Smooth muscle cell (in vitro differentiated cells): ENCODE measurements around the gene PARD3. TPM values are rescaled to one million over a fixed set of nuclear protein-coding genes. Genes with fewer than 3 reads are reported as not detected.

Experiments
- DNase-seq: peaks from one replicate; lab custom pipeline; 2025; ENCODE audit not compliant: unreplicated experiment; lab: John Stamatoyannopoulos, UW
- H2AFZ ChIP-seq: fragments of 200-600 bp; sonication (generic); 2 replicates; pipeline ENCODE4 v1.6.0; 2016; ENCODE audit warnings: antibody characterized with exemption, low read depth, mild to moderate bottlenecking
- H3F3A ChIP-seq: fragments of 200-600 bp; sonication (generic); 2 replicates; pipeline ENCODE4 v1.6.0; 2017; ENCODE audit warnings: antibody characterized with exemption, low read depth
- H3K27ac ChIP-seq: fragments of 200-600 bp; sonication (generic); 2 replicates; pipeline ENCODE4 v1.5.1; 2016; ENCODE audit warnings: low read depth, mild to moderate bottlenecking
- H3K27me3 ChIP-seq: fragments of 200-600 bp; sonication (generic); 2 replicates; pipeline ENCODE4 v1.6.1; 2016; ENCODE audit warnings: low read depth, mild to moderate bottlenecking
- H3K36me3 ChIP-seq: fragments of 200-600 bp; sonication (generic); 2 replicates; pipeline ENCODE4 v1.5.1; 2016; ENCODE audit warnings: low read depth
- H3K4me1 ChIP-seq: fragments of 200-600 bp; sonication (generic); 2 replicates; pipeline ENCODE4 v1.5.1; 2016; ENCODE audit warnings: low read depth
- H3K4me2 ChIP-seq: fragments of 200-600 bp; sonication (generic); 2 replicates; pipeline ENCODE4 v1.6.0; 2016; ENCODE audit warnings: mild to moderate bottlenecking
- H3K4me3 ChIP-seq: fragments of 200-600 bp; sonication (generic); 2 replicates; pipeline ENCODE4 v1.5.1; 2016; ENCODE audit warnings: mild to moderate bottlenecking
- H3K79me2 ChIP-seq: fragments of 200-600 bp; sonication (generic); 2 replicates; pipeline ENCODE4 v1.6.0; 2016; ENCODE audit warnings: low read depth, mild to moderate bottlenecking
- H3K9ac ChIP-seq: fragments of 200-600 bp; sonication (generic); 2 replicates; pipeline ENCODE4 v1.6.0; 2016; ENCODE audit warnings: low read depth
- H3K9me3 ChIP-seq: fragments of 200-600 bp; sonication (generic); replicated peaks from 2 replicates; pipeline ENCODE4 v1.5.1; 2016; ENCODE audit warnings: low read depth
- H4K20me1 ChIP-seq: fragments of 200-600 bp; sonication (generic); 2 replicates; pipeline ENCODE4 v1.6.0; 2016; ENCODE audit warnings: low read depth
- WGBS: methylation state at CpG from one replicate; pipeline ENCODE4 v1.1.7; 2016; ENCODE audit warnings: low lambda C conversion rate; 5-methylcytosine and 5-hydroxymethylcytosine counted together
- polyA plus RNA-seq: library from polyadenylated mRNA; unstranded; fragments of >200 nt; fragmentation: Nextera tagmentation; extraction: Ambion mirVana; gene quantifications from 2 replicates; pipeline ENCODE4 v1.2.1, GENCODE V29; 2016
- total RNA-seq: library from RNA; depleted of rRNA; stranded (reverse); fragments of >200 nt; gene quantifications from 2 replicates; pipeline ENCODE4 v1.2.3, GENCODE V29; 2014
- TF ChIP-seq, protein P1 (sequence below): fragments of 200-600 bp; sonication (generic); IDR thresholded peaks from 2 replicates; pipeline ENCODE4 v1.5.1; 2017; ENCODE audit warnings: borderline replicate concordance, mild to moderate bottlenecking, antibody characterized with exemption; ENCODE audit not compliant: insufficient read depth, poor library complexity, severe bottlenecking

PARD3 gene
- total and polyA plus RNA-seq, 2 experiments from 2014 or later = 17.5 to 26.0 TPM

DNA sequence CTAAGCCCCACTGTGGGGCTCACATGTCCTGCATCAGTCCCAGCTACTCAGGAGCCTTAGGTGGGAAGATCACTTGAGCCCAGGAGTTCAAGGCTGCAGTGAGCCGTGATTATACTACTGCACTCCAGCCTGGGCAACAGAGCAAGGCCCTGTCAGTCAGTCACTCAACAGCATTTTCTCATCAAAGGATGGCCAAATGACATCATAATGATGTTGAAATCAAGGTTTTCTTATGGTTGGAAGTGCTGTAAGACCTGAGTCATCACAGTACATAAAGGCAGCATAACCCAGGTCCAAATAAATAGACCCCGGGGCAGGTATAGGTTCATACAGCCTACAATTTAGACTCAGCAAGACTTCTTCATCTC lies 341.1 kb downstream of the PARD3 start:
- Histone ChIP-seq H3K9me3 (no peaks in the 10 kb centered on the region), H3K9ac (no peak overlapping the region), H3K4me2 (no peak overlapping the region), H3F3A (no peaks in the 10 kb centered on the region), H3K4me3 (no peak overlapping the region), H3K4me1 (no peaks in the 10 kb centered on the region), H3K27me3 (no peaks in the 10 kb centered on the region), H3K79me2 (no peaks in the 10 kb centered on the region), H3K36me3 (no peaks in the 10 kb centered on the region), H2AFZ (no peak overlapping the region), H4K20me1 (no peaks in the 10 kb centered on the region), H3K27ac (no peak overlapping the region)
- DNase-seq = no peak
- WGBS = 96% methylated on average over 2 of the region's 2 CpGs
- TF ChIP-seq, protein P1, sequence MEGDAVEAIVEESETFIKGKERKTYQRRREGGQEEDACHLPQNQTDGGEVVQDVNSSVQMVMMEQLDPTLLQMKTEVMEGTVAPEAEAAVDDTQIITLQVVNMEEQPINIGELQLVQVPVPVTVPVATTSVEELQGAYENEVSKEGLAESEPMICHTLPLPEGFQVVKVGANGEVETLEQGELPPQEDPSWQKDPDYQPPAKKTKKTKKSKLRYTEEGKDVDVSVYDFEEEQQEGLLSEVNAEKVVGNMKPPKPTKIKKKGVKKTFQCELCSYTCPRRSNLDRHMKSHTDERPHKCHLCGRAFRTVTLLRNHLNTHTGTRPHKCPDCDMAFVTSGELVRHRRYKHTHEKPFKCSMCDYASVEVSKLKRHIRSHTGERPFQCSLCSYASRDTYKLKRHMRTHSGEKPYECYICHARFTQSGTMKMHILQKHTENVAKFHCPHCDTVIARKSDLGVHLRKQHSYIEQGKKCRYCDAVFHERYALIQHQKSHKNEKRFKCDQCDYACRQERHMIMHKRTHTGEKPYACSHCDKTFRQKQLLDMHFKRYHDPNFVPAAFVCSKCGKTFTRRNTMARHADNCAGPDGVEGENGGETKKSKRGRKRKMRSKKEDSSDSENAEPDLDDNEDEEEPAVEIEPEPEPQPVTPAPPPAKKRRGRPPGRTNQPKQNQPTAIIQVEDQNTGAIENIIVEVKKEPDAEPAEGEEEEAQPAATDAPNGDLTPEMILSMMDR = no peak

GRCh38 chr10:34473174-34474008 lies 341.7 kb downstream of the PARD3 start:
- no peak for DNase-seq
- H3K79me2 ChIP-seq = no peaks in the 10 kb centered on the region
- no peak overlapping the region for H3K4me3 ChIP-seq
- no peak overlapping the region for H3K4me2 ChIP-seq
- H3F3A ChIP-seq = no peaks in the 10 kb centered on the region
- H4K20me1 ChIP-seq = no peaks in the 10 kb centered on the region
- H3K27ac ChIP-seq = no peak overlapping the region
- WGBS = 92% methylated on average over 7 of the region's 7 CpGs
- H3K4me1 ChIP-seq = no peaks in the 10 kb centered on the region
- no peaks in the 10 kb centered on the region for H3K36me3 ChIP-seq
- TF ChIP-seq, protein P1 = no peak
- no peak overlapping the region for H3K9ac ChIP-seq
- no peaks in the 10 kb centered on the region for H3K27me3 ChIP-seq
- no peak overlapping the region for H2AFZ ChIP-seq
- H3K9me3 ChIP-seq = no peaks in the 10 kb centered on the region

DNA sequence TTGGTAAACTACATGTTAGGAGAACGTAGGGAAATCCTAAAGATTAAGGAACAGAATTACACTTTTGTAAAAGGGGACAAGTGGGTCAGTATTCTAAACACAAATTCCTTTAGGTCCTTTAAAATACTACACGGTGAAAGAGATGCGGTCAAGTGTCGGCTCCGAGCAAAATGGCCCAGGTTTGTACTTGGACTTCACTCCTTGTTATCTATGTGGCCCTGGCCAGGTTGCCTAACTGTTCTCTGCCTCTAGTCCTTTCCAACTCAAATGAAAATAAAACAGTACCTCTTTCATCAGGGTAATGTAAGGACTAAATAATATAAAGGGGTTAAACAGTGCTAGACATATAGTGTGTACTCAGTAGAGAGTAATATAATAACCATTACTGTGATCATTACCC lies 344.8 kb downstream of the PARD3 start:
- H3K27me3 ChIP-seq = no peaks in the 10 kb centered on the region
- no peak overlapping the region for H3K4me3 ChIP-seq
- no peaks in the 10 kb centered on the region for H4K20me1 ChIP-seq
- DNase-seq = no peak
- H3K27ac ChIP-seq = no peak overlapping the region
- H3F3A ChIP-seq = no peaks in the 10 kb centered on the region
- no peaks in the 10 kb centered on the region for H3K79me2 ChIP-seq
- no peaks in the 10 kb centered on the region for H3K9me3 ChIP-seq
- no peak overlapping the region for H3K9ac ChIP-seq
- no peaks in the 10 kb centered on the region for H3K4me1 ChIP-seq
- TF ChIP-seq, protein P1 = no peak
- WGBS = 98% methylated on average over 5 of the region's 5 CpGs
- H3K4me2 ChIP-seq = no peak overlapping the region
- H2AFZ ChIP-seq = no peak overlapping the region
- no peaks in the 10 kb centered on the region for H3K36me3 ChIP-seq

DNA sequence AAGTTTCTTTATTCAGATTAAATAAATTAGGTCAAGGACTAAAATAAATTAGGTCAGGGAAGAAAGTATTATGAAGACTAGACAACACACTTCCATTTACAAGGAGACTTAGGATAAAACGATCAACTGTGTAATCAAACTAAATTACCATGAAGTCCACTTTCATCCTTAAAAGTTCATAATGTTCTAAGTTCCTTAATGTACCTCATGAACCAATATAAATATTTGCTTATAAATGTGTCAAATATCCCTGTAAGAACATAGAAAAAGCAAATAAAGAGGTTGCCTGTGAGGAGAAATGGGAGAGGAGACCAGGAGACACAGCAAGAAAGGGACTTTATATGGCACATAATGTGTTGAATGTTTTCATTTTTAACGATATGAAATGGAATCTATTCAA lies 345.6 kb downstream of the PARD3 start:
- DNase-seq = no peak
- Histone ChIP-seq H3K9me3 (no peaks in the 10 kb centered on the region), H3K4me2 (no peak overlapping the region), H3K9ac (no peak overlapping the region), H3K27me3 (no peaks in the 10 kb centered on the region), H2AFZ (no peak overlapping the region), H3K4me1 (no peaks in the 10 kb centered on the region), H3K36me3 (no peaks in the 10 kb centered on the region), H3F3A (no peaks in the 10 kb centered on the region), H3K27ac (no peak overlapping the region), H3K4me3 (no peak overlapping the region), H3K79me2 (no peaks in the 10 kb centered on the region), H4K20me1 (no peaks in the 10 kb centered on the region)
- TF ChIP-seq, protein P1 = no peak
- WGBS = 96% methylated on average over 2 of the region's 2 CpGs
